AG10803 (cell line): ENCODE data around the gene SMNDC1.

Experiments used
- DNase-seq: peaks from one replicate; pipeline ENCODE4 v3.0.0; 2010; ENCODE audit warnings: low read depth
- H3K4me3 ChIP-seq: 2 replicates; pipeline ENCODE4 v1.5.1; 2011; ENCODE audit warnings: mild to moderate bottlenecking, low read length, control low read depth
- CTCF ChIP-seq: conservative IDR thresholded peaks from 2 replicates; pipeline ENCODE4 v1.5.1; 2011; ENCODE audit warnings: mild to moderate bottlenecking, low read length, control low read depth, inconsistent platforms

The SMNDC1 gene

GRCh38 chr10:110241407-110241806, 63.3 kb downstream of the SMNDC1 start:
- TF ChIP-seq CTCF: no peak
- DNase-seq: no peak
- no peak overlapping the region for H3K4me3 ChIP-seq
